ENCODE data around the gene RALA.

GRCh38 chr7:39721919-39722597, 98.7 kb downstream of the RALA start:
- TF ChIP-seq POLR2A (IDR thresholded peaks at IDR 0.05) (no peak), CTCF (IDR thresholded peaks at IDR 0.05) (no peak)
